ENCODE results near the gene PSAP. TPM values are rescaled to one million over a fixed set of nuclear protein-coding genes. Genes with fewer than 3 reads are reported as not detected.
"Not testable (repeated sequence)": the region's sequence is repeated elsewhere in the genome, so short reads cannot be mapped to it uniquely, and the experiment has no call there.

PSAP gene
- total RNA-seq: 100 to 1,000 TPM; 280 to 623 (median 490) TPM

GRCh38 chr10:71850743-71851464 is at the start of gene PSAP:
TSS of gene PSAP (minus strand) at chr10:71851251. CDS start at chr10:71851221, 30 bp downstream.
- Histone ChIP-seq H3K36me3 (no peaks in the 10 kb centered on the region), H3K27ac (peak within 1 kb of the TSS; percentile 98 to 100 (median 98)), H3K4me1 (peaks cover 12 to 56% (median 43%) of the 10 kb centered on the region in 3 donors), H3K9me3 (no peaks in the 10 kb centered on the region), H3K27me3 (no peaks in the 10 kb centered on the region), H3K4me3 (peak within 1 kb of the TSS; percentile 84 to 100 (median 92))
- TF ChIP-seq POLR2A (IDR thresholded peaks at IDR 0.05) (peak in 3 of 4 donors; percentile 91 to 100 (median 98)), CTCF (IDR thresholded peaks at IDR 0.05) (peak in 1 of 6 experiments; percentile 42)
- intact Hi-C loops (cut with DNase I): loop anchor here (5.0 kb wide), 1 partner anchor 36 kb away; no protein-coding TSS in a partner anchor
- peak; percentile 90 for DNase-seq
- 0% methylated on average over 10 to 17 of the region's 49 CpGs for WGBS, 2 donors

GRCh38 chr10:71900441-71901180 is 49.6 kb upstream of the PSAP start:
- WGBS, 2 donors: 87 to 93% methylated on average over 10 of the region's 14 CpGs
- no peak overlapping the region for H3K4me3 ChIP-seq
- no peak for DNase-seq
- no peaks in the 10 kb centered on the region for H3K27me3 ChIP-seq
- no peaks in the 10 kb centered on the region for H3K36me3 ChIP-seq
- no peak for TF ChIP-seq POLR2A (IDR thresholded peaks at IDR 0.05)
- no peak for TF ChIP-seq CTCF (IDR thresholded peaks at IDR 0.05)
- H3K27ac ChIP-seq: no peak overlapping the region
- intact Hi-C loops (cut with DNase I): no loop called here
- H3K9me3 ChIP-seq: no peaks in the 10 kb centered on the region
- peaks cover 0 to 9% (median 8%) of the 10 kb centered on the region in 3 donors for H3K4me1 ChIP-seq

- no peaks in the 10 kb centered on the region for H3K36me3 ChIP-seq
- intact Hi-C loops (cut with DNase I): loop anchor here (10.0 kb wide), 2 partner anchors 65 to 185 kb away; partner anchors contain the start of gene C10orf105
- no peak overlapping the region for H3K27ac ChIP-seq
- no peak for TF ChIP-seq POLR2A (IDR thresholded peaks at IDR 0.05)
- no peak overlapping the region for H3K4me3 ChIP-seq
- DNase-seq: no peak
- peaks cover 0 to 9% (median 8%) of the 10 kb centered on the region in 3 donors for H3K4me1 ChIP-seq
- no peaks in the 10 kb centered on the region for H3K27me3 ChIP-seq
- no peaks in the 10 kb centered on the region for H3K9me3 ChIP-seq
- WGBS, 2 donors: 72% methylated on average over 2 of the region's 3 CpGs; no CpG with 5 or more reads in 1 of the 2 donors
These were observed 48.8 kb upstream of the PSAP start for GRCh38 chr10:71899665-71900412.

- intact Hi-C loops (cut with DNase I): loop anchor here (10.0 kb wide), 2 partner anchors 64 to 184 kb away; partner anchors contain the start of gene C10orf105
- not testable (repeated sequence) for H3K27ac ChIP-seq, H3K36me3 ChIP-seq, H3K9me3 ChIP-seq, DNase-seq, H3K27me3 ChIP-seq, H3K4me1 ChIP-seq, H3K4me3 ChIP-seq
- WGBS, 2 donors: 81 to 87% methylated on average over 5 of the region's 5 CpGs
These were observed 47.3 kb upstream of the PSAP start for GRCh38 chr10:71898346-71898745.

GRCh38 chr10:71893920-71894319 is 42.9 kb upstream of the PSAP start:
- TF ChIP-seq POLR2A (IDR thresholded peaks at IDR 0.05): no peak
- TF ChIP-seq CTCF (IDR thresholded peaks at IDR 0.05): no peak
- Histone ChIP-seq H3K4me3 (no peak overlapping the region), H3K4me1 (peaks cover 9 to 28% (median 12%) of the 10 kb centered on the region in 3 donors), H3K27me3 (no peaks in the 10 kb centered on the region), H3K27ac (no peak overlapping the region), H3K36me3 (no peaks in the 10 kb centered on the region), H3K9me3 (no peaks in the 10 kb centered on the region)
- DNase-seq: no peak
- intact Hi-C loops (cut with DNase I): loop anchor here (5.0 to 10.0 kb wide), 3 partner anchors 59 to 179 kb away; partner anchors contain the start of gene C10orf105
- 70 to 73% methylated on average over 5 to 8 of the region's 8 CpGs for WGBS, 2 donors

Data from esophagus squamous epithelium (tissue), 5 donors.